ENCODE data around the gene EFNA5.

DNA sequence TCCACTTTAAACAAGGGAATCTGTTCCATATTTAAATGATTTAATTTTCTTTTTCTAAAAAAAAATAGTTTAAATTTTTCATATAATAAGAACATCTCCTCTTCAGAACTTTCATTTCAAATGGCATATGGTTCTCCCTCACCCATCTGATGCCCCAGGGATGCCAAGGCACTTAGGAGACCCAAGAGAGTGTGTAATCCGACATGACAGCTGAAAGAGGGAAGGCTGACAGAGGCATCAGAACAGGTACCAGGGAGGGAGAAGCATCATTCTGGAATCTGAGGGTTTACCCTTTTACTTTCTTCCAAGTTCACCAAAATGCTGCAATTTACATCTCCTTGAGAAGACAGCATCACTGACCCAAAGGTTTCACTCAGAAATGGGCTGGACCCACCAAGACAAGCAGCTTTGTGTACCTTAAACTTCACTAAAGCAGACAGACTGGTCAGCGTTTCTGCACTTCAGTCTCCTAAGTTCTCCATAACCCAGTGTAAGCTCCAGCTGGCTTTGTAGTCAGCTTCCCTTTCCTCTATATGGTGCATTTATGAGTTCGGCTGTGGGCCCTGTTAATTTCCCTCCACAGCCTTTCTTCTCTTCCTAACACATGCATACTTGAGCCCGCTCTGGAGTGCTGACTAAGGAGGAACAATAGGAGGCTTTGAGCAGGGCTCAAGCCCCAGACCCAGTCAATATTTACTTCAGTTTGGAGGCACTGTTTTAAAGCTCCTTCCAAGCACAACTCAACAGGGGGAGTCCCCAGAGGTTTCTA is 17.7 kb downstream of the EFNA5 start:
- TF ChIP-seq, protein P1, sequence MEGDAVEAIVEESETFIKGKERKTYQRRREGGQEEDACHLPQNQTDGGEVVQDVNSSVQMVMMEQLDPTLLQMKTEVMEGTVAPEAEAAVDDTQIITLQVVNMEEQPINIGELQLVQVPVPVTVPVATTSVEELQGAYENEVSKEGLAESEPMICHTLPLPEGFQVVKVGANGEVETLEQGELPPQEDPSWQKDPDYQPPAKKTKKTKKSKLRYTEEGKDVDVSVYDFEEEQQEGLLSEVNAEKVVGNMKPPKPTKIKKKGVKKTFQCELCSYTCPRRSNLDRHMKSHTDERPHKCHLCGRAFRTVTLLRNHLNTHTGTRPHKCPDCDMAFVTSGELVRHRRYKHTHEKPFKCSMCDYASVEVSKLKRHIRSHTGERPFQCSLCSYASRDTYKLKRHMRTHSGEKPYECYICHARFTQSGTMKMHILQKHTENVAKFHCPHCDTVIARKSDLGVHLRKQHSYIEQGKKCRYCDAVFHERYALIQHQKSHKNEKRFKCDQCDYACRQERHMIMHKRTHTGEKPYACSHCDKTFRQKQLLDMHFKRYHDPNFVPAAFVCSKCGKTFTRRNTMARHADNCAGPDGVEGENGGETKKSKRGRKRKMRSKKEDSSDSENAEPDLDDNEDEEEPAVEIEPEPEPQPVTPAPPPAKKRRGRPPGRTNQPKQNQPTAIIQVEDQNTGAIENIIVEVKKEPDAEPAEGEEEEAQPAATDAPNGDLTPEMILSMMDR (IDR thresholded peaks at IDR 0.05): no peak
- no peak for TF ChIP-seq POLR2A (IDR thresholded peaks at IDR 0.05)

Data from prostate gland (tissue), 2 donors.